NCI-H128 (cell line): Measurements from ENCODE around the gene CALHM2.

Experiments
- DNase-seq: peaks from one replicate; lab custom pipeline; 2025; ENCODE audit not compliant: unreplicated experiment; lab: John Stamatoyannopoulos, UW

The CALHM2 gene

DNA sequence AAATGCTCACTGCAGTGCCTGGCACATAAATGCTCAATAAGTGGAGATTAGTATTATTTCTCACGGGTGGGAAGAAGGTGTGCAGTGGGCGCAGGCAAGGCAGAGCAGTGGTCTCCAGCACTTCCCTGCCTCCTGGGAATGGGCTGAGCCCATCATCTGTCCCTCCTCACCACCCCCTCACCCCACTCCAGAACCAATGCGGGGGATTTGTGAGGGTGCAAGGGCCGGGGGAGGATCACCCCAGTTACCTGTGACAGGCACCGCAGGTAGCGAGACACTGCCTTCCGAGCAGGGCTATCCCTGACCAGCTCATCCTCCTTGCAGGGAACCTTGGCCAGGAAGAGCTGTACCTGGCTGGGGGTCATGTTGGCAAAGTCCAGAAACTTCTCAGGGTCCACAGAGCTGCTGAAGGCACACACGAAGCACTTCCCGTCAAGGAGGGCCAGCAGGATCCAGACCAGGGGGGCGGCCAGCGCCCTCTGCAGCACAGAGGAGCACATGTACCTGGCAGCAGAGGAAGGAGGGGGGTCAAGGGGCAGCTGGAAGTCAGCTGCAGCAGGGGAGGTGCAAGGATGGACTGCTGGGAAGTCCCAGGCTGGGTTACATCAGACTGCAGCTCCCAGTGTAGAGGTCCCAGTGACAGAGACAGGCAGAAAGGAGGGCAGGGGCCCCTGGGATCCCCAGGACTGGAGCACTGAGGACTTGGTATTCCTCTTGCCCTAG, 24.0 kb upstream of the CALHM2 start:
- DNase-seq = no peak

- DNase-seq = no peak
Observed at GRCh38 chr10:103475437-103475836, 23.3 kb upstream of the CALHM2 start.

- DNase-seq = no peak
Observed at GRCh38 chr10:103474077-103474476, 21.9 kb upstream of the CALHM2 start.

DNA sequence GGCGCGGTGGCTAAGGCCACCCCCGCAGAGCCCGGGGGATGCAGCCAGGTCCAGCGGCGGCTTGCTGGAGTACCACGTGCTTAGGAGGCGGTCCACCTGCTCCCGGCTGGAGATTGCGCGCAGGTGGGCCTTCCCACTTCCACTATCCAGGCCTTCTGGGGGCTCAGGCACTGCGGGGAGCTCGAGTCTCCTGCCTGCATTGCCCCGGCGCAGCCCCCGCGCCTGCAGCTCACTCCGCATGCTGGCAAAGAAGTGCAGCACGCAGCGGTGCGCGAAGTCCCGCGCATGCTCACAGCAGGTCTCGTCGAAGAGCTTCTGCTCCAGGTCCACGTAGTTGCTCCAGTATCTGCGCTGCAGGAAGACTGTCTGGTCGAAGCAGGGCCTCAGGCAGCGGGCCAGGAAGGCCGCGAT, 21.1 kb upstream of the CALHM2 start:
- no peak for DNase-seq

DNA sequence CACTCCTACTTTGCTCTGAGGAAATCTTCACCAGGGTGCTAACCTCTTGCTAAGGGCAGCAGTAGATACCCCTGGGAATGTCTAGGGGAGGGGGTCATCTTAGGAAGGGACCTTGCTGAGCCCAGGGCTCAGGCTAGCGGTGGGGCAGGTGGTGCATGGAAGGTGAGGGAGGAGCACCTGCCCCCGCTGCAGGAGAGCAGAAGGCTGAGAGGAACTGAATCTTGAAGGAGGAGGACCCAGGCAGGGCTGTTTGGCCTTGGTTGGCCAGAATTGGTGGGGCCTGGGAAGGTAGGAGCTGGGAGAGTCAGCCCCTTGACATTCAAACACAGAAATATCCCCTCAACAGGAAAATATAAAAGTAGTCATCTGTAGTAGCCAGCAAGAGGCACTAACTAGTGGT, 19.8 kb upstream of the CALHM2 start:
- no peak for DNase-seq

- DNase-seq = no peak
Observed at GRCh38 chr10:103470761-103471653, 18.8 kb upstream of the CALHM2 start.

DNA sequence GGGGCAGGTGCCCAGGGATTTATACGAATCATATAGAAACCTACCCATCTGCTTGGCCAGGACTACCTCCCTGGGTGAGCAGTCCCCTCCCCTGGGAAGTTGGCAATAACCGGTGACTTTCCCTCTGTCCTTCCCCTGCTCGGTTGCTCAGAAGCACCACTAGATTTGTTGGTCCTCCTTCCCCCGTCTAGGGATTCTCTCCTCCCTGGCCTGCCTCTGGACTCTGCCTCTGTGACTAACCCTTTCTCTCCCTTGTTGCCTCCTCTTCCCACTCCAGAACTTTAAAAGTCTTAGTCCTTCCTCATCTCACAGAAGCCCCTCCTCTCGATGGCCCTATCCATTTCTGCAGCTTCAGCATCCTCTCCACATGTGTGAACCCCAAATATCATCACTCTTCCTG, 17.0 kb upstream of the CALHM2 start:
- no peak for DNase-seq

DNA sequence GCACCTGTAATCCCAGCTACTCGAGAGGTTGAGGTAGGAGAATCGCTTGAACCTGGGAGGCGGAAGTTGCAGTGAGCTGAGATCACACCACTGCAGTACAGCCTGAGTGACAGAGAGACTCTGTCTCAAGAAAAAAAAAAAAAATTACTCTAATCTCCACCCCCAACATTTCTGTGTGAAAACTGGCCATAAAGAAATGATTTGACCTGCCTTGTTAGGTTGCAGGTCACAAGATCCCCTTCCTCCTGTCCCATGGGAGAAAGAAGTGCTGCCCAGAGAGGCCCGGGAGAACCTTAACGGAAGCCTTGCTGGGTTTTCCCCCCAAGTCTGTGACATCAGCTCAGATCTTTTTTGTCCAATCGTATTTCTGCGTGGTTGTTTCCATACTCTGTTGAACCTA, 15.2 kb upstream of the CALHM2 start:
- no peak for DNase-seq

- DNase-seq = no peak
Observed at GRCh38 chr10:103466734-103467133, 14.6 kb upstream of the CALHM2 start.

DNA sequence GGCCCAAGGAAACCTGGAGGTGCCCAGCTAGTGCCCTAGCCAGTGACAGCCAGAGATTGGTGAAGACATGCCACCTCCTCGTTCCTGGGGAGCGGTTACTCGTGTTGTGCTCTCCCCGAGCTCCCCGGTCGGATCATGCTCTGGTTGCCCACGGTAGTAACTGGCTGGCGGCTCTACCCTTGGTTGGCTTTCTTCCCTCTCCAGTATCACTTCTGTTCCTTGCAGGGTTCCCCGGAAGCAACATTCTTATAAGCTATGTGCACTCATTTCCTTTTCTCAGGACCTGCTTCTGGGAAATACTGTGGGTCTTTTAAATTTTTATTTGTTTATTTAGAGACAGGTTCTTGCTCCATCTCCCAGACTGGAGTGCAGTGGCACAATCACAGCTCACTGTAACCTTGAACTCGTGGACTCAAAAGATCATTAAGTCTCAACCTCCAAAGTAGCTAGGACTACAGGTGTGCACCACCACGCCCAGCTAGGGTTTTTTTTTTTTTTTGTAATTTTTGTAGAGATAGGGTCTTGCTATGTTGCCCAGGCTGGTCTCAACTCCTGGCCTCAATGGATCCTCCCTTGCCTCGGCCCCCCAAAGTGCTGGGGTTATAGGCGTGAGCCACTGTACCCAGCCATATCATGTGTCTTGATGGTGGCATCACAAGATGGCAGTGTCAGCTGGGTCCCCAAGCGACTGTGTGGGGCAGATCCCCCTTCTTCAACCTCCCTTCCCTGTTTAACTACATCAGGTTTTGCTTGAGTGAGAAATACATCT, 13.4 kb upstream of the CALHM2 start:
- no peak for DNase-seq

- no peak for DNase-seq
Observed at GRCh38 chr10:103463499-103463898, 11.3 kb upstream of the CALHM2 start.

GRCh38 chr10:103459615-103460014, 7.4 kb upstream of the CALHM2 start:
- no peak for DNase-seq

- DNase-seq = no peak
Observed at GRCh38 chr10:103458720-103459119, 6.5 kb upstream of the CALHM2 start, which contains the start of gene CALHM1. CALHM1 (minus strand) TSS chr10:103458900; CDS start chr10:103458751, 149 bp downstream.

DNA sequence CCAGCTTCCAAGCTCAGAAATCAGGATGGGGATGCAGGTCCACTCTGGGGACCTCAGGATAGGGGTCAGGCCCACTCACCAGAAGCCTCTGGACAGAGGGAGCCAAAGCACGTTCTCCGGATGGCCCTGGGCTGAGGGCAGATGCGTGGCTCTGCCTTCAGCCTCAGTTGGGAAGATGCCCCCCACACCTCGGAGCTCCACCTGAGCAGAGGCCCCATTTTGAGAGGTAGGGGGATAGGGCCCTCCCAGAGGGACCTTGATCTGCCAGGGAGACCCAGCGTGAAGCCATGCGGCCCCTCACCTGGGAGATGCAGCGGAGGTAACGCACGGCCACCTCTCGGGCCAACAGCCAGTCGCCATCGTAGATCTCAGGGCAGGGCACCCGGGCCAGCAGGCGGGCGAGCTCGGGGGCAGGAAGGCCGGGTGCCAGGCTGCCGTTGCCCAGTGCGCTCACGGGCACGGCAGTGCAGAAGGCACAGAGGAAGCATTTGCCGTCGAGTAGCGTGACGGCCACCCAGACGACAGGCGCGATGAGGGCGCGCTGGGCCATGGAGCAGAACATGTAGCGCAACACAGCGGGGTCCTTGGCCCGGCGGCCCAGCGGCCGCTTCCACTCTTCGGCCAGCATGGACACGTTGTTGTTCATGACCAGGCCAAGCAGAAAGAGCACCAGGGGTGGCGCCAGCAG, 5.9 kb upstream of the CALHM2 start:
- DNase-seq = no peak

GRCh38 chr10:103457176-103457712, 5.1 kb upstream of the CALHM2 start:
- DNase-seq = no peak

DNA sequence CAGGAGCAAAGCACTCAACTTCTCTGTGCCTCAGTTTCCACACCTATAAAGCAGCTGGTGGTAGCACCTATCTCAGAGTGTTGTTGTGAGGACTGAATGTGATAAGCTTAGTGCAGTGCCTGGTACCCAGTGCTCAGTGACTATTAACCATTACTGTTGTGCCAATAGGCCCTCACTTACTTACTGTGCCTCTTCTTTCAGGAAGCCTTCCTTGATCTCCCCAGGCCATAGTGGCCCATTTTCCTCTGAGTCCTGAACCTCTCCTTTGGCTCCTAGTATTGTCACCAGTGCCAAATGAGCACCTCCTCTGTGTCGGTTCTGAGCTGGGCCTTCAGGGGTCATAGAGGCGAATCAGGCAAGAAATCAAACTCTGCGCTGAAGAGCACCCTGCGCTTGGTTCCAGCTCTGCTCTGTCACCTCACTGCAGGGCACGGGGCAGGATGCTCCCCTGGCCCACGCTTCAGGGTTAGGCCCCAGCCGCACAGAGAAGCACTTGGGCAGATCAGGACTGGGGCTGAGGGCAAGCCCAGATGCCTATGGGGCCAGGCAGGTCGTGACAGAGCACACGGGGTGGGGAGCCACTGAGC, 4.0 kb upstream of the CALHM2 start:
- DNase-seq = no peak

- DNase-seq = no peak
Observed at GRCh38 chr10:103455235-103455634, 3.1 kb upstream of the CALHM2 start.

GRCh38 chr10:103454026-103454425, 1.9 kb upstream of the CALHM2 start:
- no peak for DNase-seq

- DNase-seq = no peak
Observed at GRCh38 chr10:103452506-103453230, 498 bp upstream of the CALHM2 start.
